Endothelial cell (in vitro differentiated cells): ENCODE results near the gene SPRR2G. TPM values are rescaled to one million over a fixed set of nuclear protein-coding genes. Genes with fewer than 3 reads are reported as not detected.
"Not testable (repeated sequence)": the region's sequence is repeated elsewhere in the genome, so short reads cannot be mapped to it uniquely, and the experiment has no call there.

Experiments
- DNase-seq: peaks from one replicate; pipeline ENCODE4 v3.0.0; 2021; ENCODE audit warnings: low spot score
- H3K27ac Mint-ChIP-seq: one replicate; pipeline ENCODE4 v1.8.0; 2021; ENCODE audit warnings: mixed read lengths, inconsistent platforms; ENCODE audit not compliant: unreplicated experiment
- H3K27me3 Mint-ChIP-seq: one replicate; pipeline ENCODE4 v1.8.0; 2021; ENCODE audit warnings: mild to moderate bottlenecking, moderate library complexity, mixed read lengths, inconsistent platforms; ENCODE audit not compliant: unreplicated experiment
- H3K36me3 Mint-ChIP-seq: one replicate; pipeline ENCODE4 v1.8.0; 2021; ENCODE audit warnings: mild to moderate bottlenecking, low read depth, mixed read lengths, inconsistent platforms; ENCODE audit not compliant: unreplicated experiment
- H3K4me1 Mint-ChIP-seq: one replicate; pipeline ENCODE4 v1.8.0; 2021; ENCODE audit warnings: mild to moderate bottlenecking, mixed read lengths, inconsistent platforms; ENCODE audit not compliant: unreplicated experiment
- H3K4me3 Mint-ChIP-seq: one replicate; pipeline ENCODE4 v1.8.0; 2021; ENCODE audit warnings: mild to moderate bottlenecking, mixed read lengths, inconsistent platforms; ENCODE audit not compliant: unreplicated experiment
- H3K9me3 Mint-ChIP-seq: one replicate; pipeline ENCODE4 v1.8.0; 2021; ENCODE audit warnings: mixed read lengths, inconsistent platforms; ENCODE audit not compliant: unreplicated experiment
- total RNA-seq: library from RNA; stranded (reverse); fragmentation: NEBNext Ultra II Directional; extraction: Animal tissue kit (Norgen Biotek cat#: 25700); gene quantifications from one replicate; pipeline ENCODE4 v1.2.1, GENCODE V29; 2021; ENCODE audit not compliant: unreplicated experiment
- TF ChIP-seq, protein P1 (sequence below): fragments of 200-600 bp; sonication (generic); IDR thresholded peaks from one replicate; pipeline ENCODE4 v1.5.0; 2021; ENCODE audit warnings: antibody characterized with exemption; ENCODE audit not compliant: unreplicated experiment

The SPRR2G gene
- total RNA-seq, 1 donor from 2014 or later, result not detected

DNA sequence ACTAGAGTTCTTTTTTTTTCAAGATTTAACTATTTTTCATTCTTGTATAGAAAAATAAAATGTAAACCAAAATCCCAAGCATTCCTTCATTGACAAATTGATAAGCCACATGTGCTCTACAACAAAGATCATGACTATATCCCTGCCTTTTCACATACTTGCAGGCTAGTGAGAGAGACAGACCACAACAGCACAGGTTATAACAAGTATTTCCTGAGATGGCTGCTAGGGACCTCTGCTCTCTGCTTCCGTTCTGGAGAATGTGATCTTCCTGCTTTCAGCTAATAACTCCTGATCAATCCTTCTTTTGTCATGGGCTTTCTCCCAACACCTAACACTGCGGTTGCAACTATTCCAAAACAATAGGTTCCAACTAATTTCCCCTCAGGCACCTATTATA lies 23.4 kb downstream of the SPRR2G start:
- no peak overlapping the region for H3K4me3 Mint-ChIP-seq
- H3K4me1 Mint-ChIP-seq, result peaks cover 14% of the 10 kb centered on the region
- no peak overlapping the region for H3K27ac Mint-ChIP-seq
- H3K36me3 Mint-ChIP-seq, result no peaks in the 10 kb centered on the region
- DNase-seq, result no peak
- no peaks in the 10 kb centered on the region for H3K27me3 Mint-ChIP-seq
- H3K9me3 Mint-ChIP-seq, result no peaks in the 10 kb centered on the region
- TF ChIP-seq, protein P1, sequence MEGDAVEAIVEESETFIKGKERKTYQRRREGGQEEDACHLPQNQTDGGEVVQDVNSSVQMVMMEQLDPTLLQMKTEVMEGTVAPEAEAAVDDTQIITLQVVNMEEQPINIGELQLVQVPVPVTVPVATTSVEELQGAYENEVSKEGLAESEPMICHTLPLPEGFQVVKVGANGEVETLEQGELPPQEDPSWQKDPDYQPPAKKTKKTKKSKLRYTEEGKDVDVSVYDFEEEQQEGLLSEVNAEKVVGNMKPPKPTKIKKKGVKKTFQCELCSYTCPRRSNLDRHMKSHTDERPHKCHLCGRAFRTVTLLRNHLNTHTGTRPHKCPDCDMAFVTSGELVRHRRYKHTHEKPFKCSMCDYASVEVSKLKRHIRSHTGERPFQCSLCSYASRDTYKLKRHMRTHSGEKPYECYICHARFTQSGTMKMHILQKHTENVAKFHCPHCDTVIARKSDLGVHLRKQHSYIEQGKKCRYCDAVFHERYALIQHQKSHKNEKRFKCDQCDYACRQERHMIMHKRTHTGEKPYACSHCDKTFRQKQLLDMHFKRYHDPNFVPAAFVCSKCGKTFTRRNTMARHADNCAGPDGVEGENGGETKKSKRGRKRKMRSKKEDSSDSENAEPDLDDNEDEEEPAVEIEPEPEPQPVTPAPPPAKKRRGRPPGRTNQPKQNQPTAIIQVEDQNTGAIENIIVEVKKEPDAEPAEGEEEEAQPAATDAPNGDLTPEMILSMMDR, result no peak

DNA sequence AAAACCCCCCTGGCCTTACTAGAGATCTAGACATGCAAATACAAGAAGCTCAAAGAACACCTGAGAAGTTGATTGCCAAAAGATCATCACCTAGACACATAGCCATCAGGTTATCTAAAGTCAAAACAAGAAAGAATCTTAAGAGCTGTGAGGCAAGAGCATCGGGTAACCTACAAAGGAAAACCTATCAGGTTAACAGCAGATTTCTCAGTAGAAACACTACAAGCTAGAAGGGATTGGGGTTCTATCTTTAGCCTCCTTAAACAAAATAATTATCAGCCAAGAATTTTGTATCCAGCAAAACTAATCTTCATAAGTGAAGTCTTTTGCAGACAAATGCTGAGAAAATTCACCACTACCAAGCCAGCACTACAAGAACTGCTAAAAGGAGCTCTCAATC lies 25.2 kb downstream of the SPRR2G start:
- no peak for DNase-seq
- no peak overlapping the region for H3K4me3 Mint-ChIP-seq
- H3K27ac Mint-ChIP-seq, result no peak overlapping the region
- H3K9me3 Mint-ChIP-seq, result no peaks in the 10 kb centered on the region
- peaks cover 14% of the 10 kb centered on the region for H3K4me1 Mint-ChIP-seq
- TF ChIP-seq, protein P1, result no peak
- no peaks in the 10 kb centered on the region for H3K36me3 Mint-ChIP-seq
- no peaks in the 10 kb centered on the region for H3K27me3 Mint-ChIP-seq

DNA sequence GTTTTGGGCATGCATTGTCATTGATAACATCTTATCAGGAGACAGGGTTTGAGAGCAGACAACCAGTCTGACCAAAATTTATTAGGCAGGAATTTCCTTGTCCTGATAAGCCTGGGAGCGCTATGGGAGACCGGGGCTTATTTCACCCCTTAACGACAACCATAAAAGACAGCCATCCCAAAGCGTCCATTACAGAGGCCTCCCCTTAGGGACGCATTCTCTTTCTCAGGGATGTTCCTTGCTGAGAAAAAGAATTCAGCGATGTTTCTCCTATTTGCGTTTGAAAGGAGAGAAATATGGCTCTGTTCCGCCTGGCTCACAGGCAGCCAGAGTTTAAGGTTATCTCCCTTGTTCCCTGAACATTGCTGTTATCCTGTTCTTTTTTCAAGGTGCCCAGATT lies 26.9 kb downstream of the SPRR2G start:
- H3K27ac Mint-ChIP-seq, H3K9me3 Mint-ChIP-seq, H3K4me3 Mint-ChIP-seq, H3K36me3 Mint-ChIP-seq, H3K27me3 Mint-ChIP-seq, DNase-seq: not testable (repeated sequence)
- peaks cover 14% of the 10 kb centered on the region for H3K4me1 Mint-ChIP-seq

DNA sequence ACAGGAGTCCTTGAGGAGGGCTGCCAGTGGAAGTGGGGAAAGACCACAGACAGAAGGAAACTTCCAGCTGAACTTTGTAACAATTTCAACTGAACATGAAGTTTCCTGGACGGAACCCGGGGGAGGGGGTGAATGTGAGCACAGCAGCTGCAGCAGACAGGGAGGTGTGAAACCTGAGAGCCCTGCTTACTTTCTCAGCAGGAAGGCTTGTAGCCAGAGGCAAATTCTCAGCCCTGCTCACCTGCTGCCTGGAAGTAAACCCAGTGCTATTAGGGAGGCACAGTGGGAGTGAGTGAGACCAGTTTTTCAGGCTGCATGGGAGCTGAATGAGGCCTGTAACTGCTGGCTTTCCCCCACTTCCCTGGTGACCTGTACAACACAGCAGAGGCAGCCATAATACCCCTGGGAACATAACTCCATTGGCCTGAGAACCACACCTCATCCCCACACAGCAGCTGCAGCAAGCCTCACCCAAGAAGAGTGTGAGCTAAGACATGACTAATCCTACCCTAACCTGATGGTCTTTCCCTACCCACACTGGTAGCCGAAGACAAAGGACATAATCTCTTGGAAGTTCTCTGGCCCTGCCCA lies 27.8 kb downstream of the SPRR2G start:
- H3K27me3 Mint-ChIP-seq, result no peaks in the 10 kb centered on the region
- peak; percentile 29 for DNase-seq
- peaks cover 14% of the 10 kb centered on the region for H3K4me1 Mint-ChIP-seq
- H3K36me3 Mint-ChIP-seq, result no peaks in the 10 kb centered on the region
- TF ChIP-seq, protein P1, result no peak
- H3K27ac Mint-ChIP-seq, result no peak overlapping the region
- no peak overlapping the region for H3K4me3 Mint-ChIP-seq
- no peaks in the 10 kb centered on the region for H3K9me3 Mint-ChIP-seq

DNA sequence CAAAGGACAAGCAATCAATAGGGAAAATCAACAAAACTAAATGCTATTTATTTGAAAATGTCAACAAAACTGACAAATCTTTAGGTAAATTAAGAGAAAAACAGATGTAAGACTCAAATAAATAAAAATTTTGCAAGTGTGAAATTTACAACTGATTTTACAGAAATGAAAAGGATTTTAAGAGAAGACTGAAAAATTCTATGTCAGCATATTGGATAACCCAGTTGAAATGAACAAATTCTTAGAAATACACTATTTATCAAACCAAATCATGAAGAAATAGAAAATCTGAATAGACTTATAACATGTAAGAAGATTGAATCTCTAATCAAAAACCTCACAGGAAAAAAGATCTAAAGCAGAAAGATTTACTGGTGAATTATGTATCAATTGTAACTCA lies 29.7 kb downstream of the SPRR2G start:
- Mint-ChIP-seq H3K4me3 (no peak overlapping the region), H3K27ac (no peak overlapping the region), H3K27me3 (no peaks in the 10 kb centered on the region), H3K4me1 (peaks cover 9% of the 10 kb centered on the region), H3K9me3 (no peaks in the 10 kb centered on the region), H3K36me3 (no peaks in the 10 kb centered on the region)
- TF ChIP-seq, protein P1, result no peak
- no peak for DNase-seq
